Measurements from ENCODE around the gene FGFR4. TPM values are rescaled to one million over a fixed set of nuclear protein-coding genes. Genes with fewer than 3 reads are reported as not detected.
"Not testable (repeated sequence)": the region's sequence is repeated elsewhere in the genome, so short reads cannot be mapped to it uniquely, and the experiment has no call there.

FGFR4 gene
- 41.5 TPM for polyA plus RNA-seq (2013, experiment 1 of 2)
- polyA plus RNA-seq (2013, experiment 2 of 2) = 41.3 TPM

DNA sequence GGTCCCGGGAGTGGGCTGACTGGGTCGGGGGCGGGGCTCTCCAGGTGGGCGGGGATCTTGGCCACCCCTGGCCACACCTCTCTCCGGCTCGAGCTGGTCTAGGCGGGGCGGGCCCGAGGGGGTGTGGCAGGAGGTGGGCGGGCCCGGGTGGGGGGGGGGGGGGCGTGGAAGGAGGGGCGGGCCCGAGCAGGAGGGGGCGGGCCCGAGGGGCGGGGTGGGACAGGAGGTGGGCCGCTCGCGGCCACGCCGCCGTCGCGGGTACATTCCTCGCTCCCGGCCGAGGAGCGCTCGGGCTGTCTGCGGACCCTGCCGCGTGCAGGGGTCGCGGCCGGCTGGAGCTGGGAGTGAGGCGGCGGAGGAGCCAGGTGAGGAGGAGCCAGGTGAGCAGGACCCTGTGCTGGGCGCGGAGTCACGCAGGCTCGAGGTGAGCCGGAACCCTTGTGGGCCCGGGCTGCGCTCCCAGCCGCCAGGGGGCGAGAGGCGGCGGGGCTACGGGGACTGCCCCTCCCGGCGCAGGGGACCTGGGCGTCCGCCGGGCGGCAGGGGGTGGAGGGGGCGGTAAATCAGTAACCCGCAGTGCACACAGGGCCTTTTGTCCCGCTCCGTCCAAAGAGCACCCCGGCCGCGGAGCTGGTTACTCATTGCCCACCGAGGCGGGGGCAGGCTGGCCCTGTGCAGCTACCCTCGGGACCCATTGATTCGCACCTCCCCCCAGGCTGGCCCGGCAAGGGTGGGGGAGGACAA, at the start of gene FGFR4:
TSS of gene FGFR4 (plus strand) at position 262 of the 744 bp plus-strand sequence. CDS start 2,688 bp downstream, outside the sequence.
- Histone ChIP-seq H3K27ac (ENCODE audit: low read depth, low read length) (peak within 1 kb of the TSS; percentile 75), H3K4me1 (ENCODE audit: insufficient read depth, low read length) (peaks cover 6% of the 10 kb centered on the region), H3K9me3 (ENCODE audit: insufficient read depth, low read depth, low read length) (no peaks in the 10 kb centered on the region), H3K27me3 (ENCODE audit: insufficient read depth, low read length) (no peaks in the 10 kb centered on the region), H3K36me3 (ENCODE audit: insufficient read depth, low read length) (peaks cover 18% of the 10 kb centered on the region), H3K9ac (ENCODE audit: low read depth, low read length) (peak within 1 kb of the TSS; percentile 73), H3K4me3 (ENCODE audit: low read length) (peak within 1 kb of the TSS; percentile 61)
- WGBS = under 1% methylated on average over 59 of the region's 68 CpGs

DNA sequence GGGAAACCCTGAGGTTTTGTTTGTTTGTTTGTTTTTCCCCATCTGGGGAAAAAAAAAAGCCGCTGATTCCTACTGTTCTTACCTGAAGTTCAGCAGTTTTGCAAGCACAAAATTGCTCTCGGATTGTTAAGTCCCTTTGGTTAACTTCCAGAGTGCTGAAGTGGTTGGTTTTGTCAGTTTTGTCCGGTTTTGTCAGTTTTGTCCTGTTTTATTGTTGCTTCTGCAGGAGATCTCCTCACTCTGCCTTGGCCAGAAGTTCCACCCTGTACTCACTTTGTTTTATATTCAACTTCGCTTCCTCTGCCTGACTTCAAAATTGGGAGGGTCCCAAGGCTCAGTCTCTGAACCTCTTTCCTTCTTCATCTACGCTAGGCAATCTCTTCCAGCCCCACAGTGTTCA, 49.8 kb upstream of the FGFR4 start:
- H3K9ac ChIP-seq (ENCODE audit: low read depth, low read length) = no peak overlapping the region
- no peak overlapping the region for H3K27ac ChIP-seq (ENCODE audit: low read depth, low read length)
- peaks cover 13% of the 10 kb centered on the region for H3K36me3 ChIP-seq (ENCODE audit: insufficient read depth, low read length)
- H3K27me3 ChIP-seq (ENCODE audit: insufficient read depth, low read length) = no peaks in the 10 kb centered on the region
- H3K4me1 ChIP-seq (ENCODE audit: insufficient read depth, low read length) = peaks cover 9% of the 10 kb centered on the region
- H3K9me3 ChIP-seq (ENCODE audit: insufficient read depth, low read depth, low read length) = no peaks in the 10 kb centered on the region
- WGBS = 93% methylated on average over 5 of the region's 5 CpGs
- H3K4me3 ChIP-seq (ENCODE audit: low read length) = no peak overlapping the region

GRCh38 chr5:177040814-177041420, 45.8 kb upstream of the FGFR4 start:
- WGBS = 94% methylated on average over 3 of the region's 3 CpGs
- Histone ChIP-seq H3K36me3 (ENCODE audit: insufficient read depth, low read length) (peaks cover 41% of the 10 kb centered on the region), H3K9me3 (ENCODE audit: insufficient read depth, low read depth, low read length) (no peaks in the 10 kb centered on the region), H3K4me1 (ENCODE audit: insufficient read depth, low read length) (peaks cover 7% of the 10 kb centered on the region), H3K9ac (ENCODE audit: low read depth, low read length) (no peak overlapping the region), H3K27ac (ENCODE audit: low read depth, low read length) (no peak overlapping the region), H3K4me3 (ENCODE audit: low read length) (no peak overlapping the region), H3K27me3 (ENCODE audit: insufficient read depth, low read length) (no peaks in the 10 kb centered on the region)

- Histone ChIP-seq H3K27ac (ENCODE audit: low read depth, low read length) (no peak overlapping the region), H3K27me3 (ENCODE audit: insufficient read depth, low read length) (no peaks in the 10 kb centered on the region), H3K4me1 (ENCODE audit: insufficient read depth, low read length) (no peaks in the 10 kb centered on the region), H3K9me3 (ENCODE audit: insufficient read depth, low read depth, low read length) (no peaks in the 10 kb centered on the region), H3K4me3 (ENCODE audit: low read length) (no peak overlapping the region), H3K36me3 (ENCODE audit: insufficient read depth, low read length) (peaks cover 49% of the 10 kb centered on the region), H3K9ac (ENCODE audit: low read depth, low read length) (no peak overlapping the region)
- WGBS = 97% methylated on average over 1 of the region's 2 CpGs
These were observed 44.8 kb upstream of the FGFR4 start for GRCh38 chr5:177041936-177042335.

GRCh38 chr5:177043114-177043513, 43.6 kb upstream of the FGFR4 start:
- no peak overlapping the region for H3K27ac ChIP-seq (ENCODE audit: low read depth, low read length)
- H3K36me3 ChIP-seq (ENCODE audit: insufficient read depth, low read length) = peaks cover 58% of the 10 kb centered on the region
- no peak overlapping the region for H3K4me3 ChIP-seq (ENCODE audit: low read length)
- no peaks in the 10 kb centered on the region for H3K4me1 ChIP-seq (ENCODE audit: insufficient read depth, low read length)
- no peaks in the 10 kb centered on the region for H3K27me3 ChIP-seq (ENCODE audit: insufficient read depth, low read length)
- 96% methylated on average over 6 of the region's 6 CpGs for WGBS
- no peak overlapping the region for H3K9ac ChIP-seq (ENCODE audit: low read depth, low read length)
- H3K9me3 ChIP-seq (ENCODE audit: insufficient read depth, low read depth, low read length) = no peaks in the 10 kb centered on the region

DNA sequence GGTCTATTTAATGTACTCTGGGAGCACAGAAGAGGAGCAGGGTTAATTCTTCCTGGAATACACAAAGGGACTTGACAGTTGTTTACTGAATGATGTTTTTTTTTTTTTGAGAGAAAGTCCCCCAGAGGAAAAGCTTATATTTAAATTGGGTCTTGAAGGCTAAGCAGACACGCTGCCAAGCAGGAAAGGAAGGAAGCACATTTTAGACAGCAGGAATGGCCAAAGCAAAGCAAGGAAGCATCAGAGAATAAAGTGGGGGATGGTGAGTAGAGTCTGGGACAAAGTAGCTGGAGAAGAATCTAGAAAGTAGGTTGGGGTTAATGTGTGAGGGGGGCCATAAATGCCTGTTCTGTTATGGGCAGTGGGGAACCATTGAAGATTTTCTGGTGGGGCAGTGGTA, 42.8 kb upstream of the FGFR4 start:
- H3K4me1 ChIP-seq (ENCODE audit: insufficient read depth, low read length) = no peaks in the 10 kb centered on the region
- H3K27me3 ChIP-seq (ENCODE audit: insufficient read depth, low read length) = no peaks in the 10 kb centered on the region
- H3K4me3 ChIP-seq (ENCODE audit: low read length) = no peak overlapping the region
- no peaks in the 10 kb centered on the region for H3K9me3 ChIP-seq (ENCODE audit: insufficient read depth, low read depth, low read length)
- H3K27ac ChIP-seq (ENCODE audit: low read depth, low read length) = no peak overlapping the region
- H3K9ac ChIP-seq (ENCODE audit: low read depth, low read length) = no peak overlapping the region
- H3K36me3 ChIP-seq (ENCODE audit: insufficient read depth, low read length) = peaks cover 64% of the 10 kb centered on the region
- WGBS = 94% methylated on average over 1 of the region's 1 CpG

- Histone ChIP-seq H3K27ac (ENCODE audit: low read depth, low read length) (no peak overlapping the region), H3K4me3 (ENCODE audit: low read length) (no peak overlapping the region), H3K9me3 (ENCODE audit: insufficient read depth, low read depth, low read length) (no peaks in the 10 kb centered on the region), H3K4me1 (ENCODE audit: insufficient read depth, low read length) (no peaks in the 10 kb centered on the region), H3K9ac (ENCODE audit: low read depth, low read length) (no peak overlapping the region), H3K36me3 (ENCODE audit: insufficient read depth, low read length) (peaks cover 70% of the 10 kb centered on the region), H3K27me3 (ENCODE audit: insufficient read depth, low read length) (no peaks in the 10 kb centered on the region)
- 98% methylated on average over 1 of the region's 1 CpG for WGBS
These were observed 42.1 kb upstream of the FGFR4 start for GRCh38 chr5:177044641-177045040.

GRCh38 chr5:177045631-177046030, 41.1 kb upstream of the FGFR4 start:
- Histone ChIP-seq H3K9me3 (ENCODE audit: insufficient read depth, low read depth, low read length) (no peaks in the 10 kb centered on the region), H3K4me1 (ENCODE audit: insufficient read depth, low read length) (no peaks in the 10 kb centered on the region), H3K27ac (ENCODE audit: low read depth, low read length) (no peak overlapping the region), H3K36me3 (ENCODE audit: insufficient read depth, low read length) (peaks cover 72% of the 10 kb centered on the region), H3K4me3 (ENCODE audit: low read length) (no peak overlapping the region), H3K9ac (ENCODE audit: low read depth, low read length) (no peak overlapping the region), H3K27me3 (ENCODE audit: insufficient read depth, low read length) (no peaks in the 10 kb centered on the region)
- 93% methylated on average over 4 of the region's 4 CpGs for WGBS

DNA sequence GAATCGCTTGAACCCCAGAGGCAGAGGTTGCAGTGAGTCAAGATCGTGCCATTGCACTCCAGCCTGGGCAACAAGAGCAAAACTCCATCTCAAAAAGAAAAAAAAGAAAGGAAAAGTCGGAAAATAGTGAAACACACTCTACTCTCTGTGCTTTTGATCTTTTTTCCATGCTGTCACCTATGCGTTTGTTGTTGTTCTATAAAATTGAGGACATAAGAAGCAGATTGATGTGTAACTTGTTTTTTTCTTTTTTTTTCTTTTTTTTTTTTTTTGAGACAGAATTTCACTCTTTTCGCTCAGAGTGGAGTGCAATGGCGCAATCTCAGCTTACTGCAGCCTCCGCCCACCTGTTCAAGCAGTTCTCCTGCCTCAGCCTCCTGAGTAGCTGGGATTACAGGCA, 38.2 kb upstream of the FGFR4 start:
- H3K9ac ChIP-seq (ENCODE audit: low read depth, low read length); H3K4me3 ChIP-seq (ENCODE audit: low read length); H3K4me1 ChIP-seq (ENCODE audit: insufficient read depth, low read length); H3K27me3 ChIP-seq (ENCODE audit: insufficient read depth, low read length); H3K9me3 ChIP-seq (ENCODE audit: insufficient read depth, low read depth, low read length); H3K27ac ChIP-seq (ENCODE audit: low read depth, low read length): not testable (repeated sequence)
- 91% methylated on average over 7 of the region's 7 CpGs for WGBS
- H3K36me3 ChIP-seq (ENCODE audit: insufficient read depth, low read length) = peaks cover 75% of the 10 kb centered on the region

DNA sequence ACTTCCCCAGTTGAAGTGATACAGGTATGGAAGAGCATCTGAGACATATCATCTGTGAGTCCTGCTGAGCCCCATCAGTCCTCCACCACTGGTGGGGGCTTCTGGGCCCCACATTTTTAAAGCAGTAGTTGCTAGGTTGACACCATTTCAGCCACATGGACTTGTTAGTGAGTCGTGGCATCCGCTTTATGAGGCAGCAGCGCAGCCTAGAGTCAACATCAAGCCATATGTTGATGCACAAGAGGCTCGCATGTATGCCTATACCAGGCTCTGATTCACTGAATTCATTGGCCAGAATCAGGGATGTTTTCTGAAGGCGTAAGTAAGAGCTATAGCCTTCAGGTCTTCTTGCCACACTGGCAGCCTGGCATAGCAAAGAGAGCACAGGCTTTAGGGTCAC, 37.4 kb upstream of the FGFR4 start:
- Histone ChIP-seq H3K27me3 (ENCODE audit: insufficient read depth, low read length) (no peaks in the 10 kb centered on the region), H3K4me1 (ENCODE audit: insufficient read depth, low read length) (no peaks in the 10 kb centered on the region), H3K9ac (ENCODE audit: low read depth, low read length) (no peak overlapping the region), H3K4me3 (ENCODE audit: low read length) (no peak overlapping the region), H3K36me3 (ENCODE audit: insufficient read depth, low read length) (peaks cover 72% of the 10 kb centered on the region), H3K9me3 (ENCODE audit: insufficient read depth, low read depth, low read length) (no peaks in the 10 kb centered on the region), H3K27ac (ENCODE audit: low read depth, low read length) (no peak overlapping the region)
- 96% methylated on average over 5 of the region's 5 CpGs for WGBS

DNA sequence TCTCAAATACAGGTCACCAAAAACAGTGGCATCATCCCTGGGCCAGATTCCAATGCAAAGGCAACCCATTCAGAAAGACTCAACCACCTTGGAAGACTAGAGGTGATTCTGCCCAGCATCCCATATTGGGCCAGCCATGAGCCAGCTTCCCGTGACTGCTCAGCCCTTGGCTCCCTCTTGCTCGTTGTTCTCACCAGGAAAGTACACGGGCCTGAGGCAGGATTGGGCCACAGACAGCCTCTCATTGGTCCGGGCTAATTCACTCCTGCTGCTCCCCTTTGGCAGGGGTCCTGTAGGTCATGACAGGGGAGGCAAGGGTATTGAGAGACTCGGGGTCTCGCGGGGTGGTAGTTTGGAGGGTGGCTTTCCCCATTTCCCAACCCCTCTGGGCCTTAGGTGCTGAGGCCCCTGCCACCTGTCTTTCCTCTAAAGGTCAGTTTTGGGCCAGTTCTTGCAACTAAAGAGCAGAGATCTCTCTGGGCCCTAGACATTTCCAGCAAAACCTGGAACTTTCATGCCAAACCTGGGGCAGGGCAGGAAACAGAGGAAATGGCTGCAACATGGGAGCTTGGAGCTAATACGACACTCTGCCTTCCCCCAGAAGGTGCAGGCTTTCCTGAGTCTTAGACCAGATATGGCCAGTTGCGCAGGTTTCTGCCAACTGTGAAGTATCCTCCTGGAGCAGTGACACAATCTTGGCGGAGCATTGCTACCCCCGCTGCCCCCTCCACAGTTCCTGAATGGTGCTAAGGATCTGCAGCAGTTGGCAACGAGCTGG, 22.0 kb upstream of the FGFR4 start:
- Histone ChIP-seq H3K9ac (ENCODE audit: low read depth, low read length) (no peak overlapping the region), H3K27ac (ENCODE audit: low read depth, low read length) (no peak overlapping the region), H3K4me3 (ENCODE audit: low read length) (no peak overlapping the region), H3K4me1 (ENCODE audit: insufficient read depth, low read length) (no peaks in the 10 kb centered on the region), H3K36me3 (ENCODE audit: insufficient read depth, low read length) (peaks cover 29% of the 10 kb centered on the region), H3K9me3 (ENCODE audit: insufficient read depth, low read depth, low read length) (no peaks in the 10 kb centered on the region), H3K27me3 (ENCODE audit: insufficient read depth, low read length) (no peaks in the 10 kb centered on the region)
- 95% methylated on average over 10 of the region's 12 CpGs for whole genome bisulfite sequencing
